HepG2 (cell line): Measurements from ENCODE around the gene SPPL3. TPM values are rescaled to one million over a fixed set of nuclear protein-coding genes. Genes with fewer than 3 reads are reported as not detected.

ENCODE experiments used
- ATAC-seq: fragments of 200-7000 bp; cut with Tn5 transposase; 3 replicates; pipeline ENCODE4 v1.9.1; 2020; ENCODE audit warnings: mild to moderate bottlenecking, moderate library complexity
- BruUV-seq: library from RNA; stranded (reverse); fragments of 400-500 nt; replicated peaks from 2 replicates; lab custom pipeline; 2021; lab: Mats Ljungman, UMichigan
- CTCF ChIA-PET: fragments of 300-600 bp; formaldehyde crosslinking; extraction: SDS; loops from one replicate; lab custom pipeline; 2021; ENCODE audit warnings: low total read pairs, inconsistent platforms, low intra/inter-chr PET ratio; lab: Yijun Ruan, JAX
- POLR2A ChIA-PET: fragments of 350-600 bp; sonication (Branson Sonifier 250); formaldehyde crosslinking; loops from one replicate; lab custom pipeline; 2020; ENCODE audit warnings: antibody characterized with exemption, inconsistent platforms; lab: Yijun Ruan, JAX
- DNase-seq: peaks from one replicate; pipeline ENCODE4 v3.0.0-alpha.2; 2015; ENCODE audit warnings: low spot score
- FAIRE-seq: peaks from 3 replicates; lab custom pipeline; 2011; peaks lifted over from hg19 to GRCh38; lab: Jason Lieb, UNC
- H2AFZ ChIP-seq: one replicate; pipeline ENCODE4 v1.6.1; 2011; ENCODE audit warnings: low read length, inconsistent platforms
- H3K27ac ChIP-seq: fragments of 300-600 bp; 3 replicates; pipeline ENCODE4 v1.8.0; 2011; ENCODE audit warnings: mixed run types, mild to moderate bottlenecking, mixed read lengths, low read length, inconsistent platforms; ENCODE audit not compliant: insufficient read depth; ENCODE audit errors: extremely low read length
- H3K27me3 ChIP-seq, 2 experiments: fragments of 200-600 bp in 1 of 2; 2 replicates in 1 of 2; 3 replicates in 1 of 2; pipeline versions ENCODE4 v1.6.0 to v1.8.0; 2011; ENCODE audit warnings: low read length in 2 of 2, mild to moderate bottlenecking in 2 of 2, moderate library complexity in 2 of 2, inconsistent platforms in 1 of 2; ENCODE audit not compliant: insufficient read depth in 2 of 2, control insufficient read depth in 1 of 2
- H3K36me3 ChIP-seq, 2 experiments: fragments of 200-600 bp in 1 of 2; replicated peaks in 1 of 2; 2 replicates in 1 of 2; 3 replicates in 1 of 2; pipeline versions ENCODE4 v1.5.1 to v1.8.0; 2011; ENCODE audit warnings: low read length in 2 of 2, inconsistent platforms in 1 of 2; ENCODE audit not compliant: insufficient read depth in 2 of 2, control insufficient read depth in 1 of 2
- H3K4me1 ChIP-seq: 2 replicates; pipeline ENCODE4 v1.5.1; 2012; ENCODE audit warnings: low read length, inconsistent platforms; ENCODE audit not compliant: insufficient read depth
- H3K4me2 ChIP-seq: 2 replicates; pipeline ENCODE4 v1.6.0; 2011; ENCODE audit warnings: low read depth, low read length, inconsistent platforms
- H3K4me3 ChIP-seq, 3 experiments: fragments of 200-600 bp in 1 of 3; sonication (generic), shearing (Covaris generic) in 1 of 3; replicated peaks in 1 of 3; 2 replicates each; pipeline ENCODE4 v1.5.1; 2011 to 2016; ENCODE audit warnings: low read length in 3 of 3, inconsistent platforms in 2 of 3, low read depth in 2 of 3, mild to moderate bottlenecking in 2 of 3, control low read depth in 1 of 3, mixed read lengths in 1 of 3; ENCODE audit not compliant: insufficient read depth in 1 of 3
- H3K79me2 ChIP-seq: one replicate; pipeline ENCODE4 v1.6.1; 2011; ENCODE audit warnings: low read length, inconsistent platforms; ENCODE audit not compliant: insufficient read depth
- H3K9ac ChIP-seq: 2 replicates; pipeline ENCODE4 v1.6.0; 2011; ENCODE audit warnings: mild to moderate bottlenecking, low read depth, low read length, inconsistent platforms; ENCODE audit not compliant: insufficient read depth
- H3K9me3 ChIP-seq: 2 replicates; pipeline ENCODE4 v1.5.1; 2012; ENCODE audit warnings: mild to moderate bottlenecking, low read length
- H4K20me1 ChIP-seq: 2 replicates; pipeline ENCODE4 v1.6.0; 2011; ENCODE audit warnings: inconsistent platforms, mild to moderate bottlenecking, low read length, moderate library complexity; ENCODE audit not compliant: insufficient read depth
- HHEX ChIP-seq: IDR thresholded peaks from 2 replicates; pipeline ENCODE4 v1.6.1; 2016; ENCODE audit warnings: control low read depth
- ZFP91 ChIP-seq: sonication (generic); formaldehyde crosslinking; IDR thresholded peaks from 2 replicates; pipeline ENCODE4 v1.9.0; 2022; ENCODE audit warnings: missing genetic modification reagents, mild to moderate bottlenecking, borderline replicate concordance
- ZNF24 ChIP-seq: fragments of 450-650 bp; IDR thresholded peaks from 2 replicates; pipeline ENCODE4 v1.6.1; 2017; ENCODE audit warnings: antibody characterized with exemption, mild to moderate bottlenecking
- ZNF558 ChIP-seq: sonication (generic); formaldehyde crosslinking; IDR thresholded peaks from 2 replicates; pipeline ENCODE4 v1.9.0; 2022; ENCODE audit warnings: mild to moderate bottlenecking, missing genetic modification reagents, borderline replicate concordance
- ZNF580 ChIP-seq: IDR thresholded peaks from 2 replicates; pipeline ENCODE4 v1.6.1; 2016; ENCODE audit warnings: low read depth, borderline replicate concordance
- WGBS: methylation state at CpG from one replicate; pipeline ENCODE4 v1.1.6; 2017; ENCODE audit warnings: low lambda C conversion rate; 5-methylcytosine and 5-hydroxymethylcytosine counted together
- in situ Hi-C: cut with HindIII; loops from 2 replicates; pipeline ENCODE4 v1.10.0; 2017; ENCODE audit warnings: low pct_unique_long_range_greater_than_20kb; ENCODE audit not compliant: extremely low pct_ligation_motif_present
- intact Hi-C: fragments of 100-400 bp; cut with micrococcal nuclease; formaldehyde crosslinking; loops from one replicate; pipeline ENCODE4 v1.10.0; 2022; ENCODE audit not compliant: unreplicated experiment
- polyA plus RNA-seq, 8 experiments: library from polyadenylated mRNA; depleted of rRNA in 3 of 8; stranded (reverse) in 7 of 8; unstranded in 1 of 8; fragments of >200 nt; fragmentation: Illumina TruSeq in 4 of 8; extraction: Trizol in 4 of 8; gene quantifications; 2 replicates each; pipeline versions ENCODE4 v1.2.1 to v1.2.3, GENCODE V29; 2011 to 2016; ENCODE audit warnings: low read depth in 4 of 8, missing spikeins in 1 of 8, mixed read lengths in 1 of 8; ENCODE audit not compliant: insufficient read depth in 1 of 8
- total RNA-seq, 5 experiments: library from RNA; depleted of rRNA; stranded (reverse); fragments of >200 nt; fragmentation: Illumina TruSeq; extraction: Trizol; gene quantifications; 2 replicates each; pipeline ENCODE4 v1.2.3, GENCODE V29; 2016; ENCODE audit warnings: low read depth in 1 of 5
- TF ChIP-seq, protein P1 (sequence below): sonication (generic); formaldehyde crosslinking; IDR thresholded peaks from 2 replicates; pipeline ENCODE4 v1.4.0; 2020; ENCODE audit warnings: missing genetic modification reagents, mild to moderate bottlenecking, borderline replicate concordance
- TF ChIP-seq, protein P2 (sequence below): sonication (generic); formaldehyde crosslinking; IDR thresholded peaks from 2 replicates; pipeline ENCODE4 v1.4.0; 2020; ENCODE audit warnings: missing genetic modification reagents

Gene SPPL3
- total and polyA plus RNA-seq, 2 of the 13 experiments (the other 11 are each of a cell fraction or from before 2014, with no cell fraction given): 8.9 to 9.1 TPM

- TF ChIP-seq ZNF24 (no peak), HHEX (CRISPR knock-in tag) (no peak)
- TF ChIP-seq, protein P1, sequence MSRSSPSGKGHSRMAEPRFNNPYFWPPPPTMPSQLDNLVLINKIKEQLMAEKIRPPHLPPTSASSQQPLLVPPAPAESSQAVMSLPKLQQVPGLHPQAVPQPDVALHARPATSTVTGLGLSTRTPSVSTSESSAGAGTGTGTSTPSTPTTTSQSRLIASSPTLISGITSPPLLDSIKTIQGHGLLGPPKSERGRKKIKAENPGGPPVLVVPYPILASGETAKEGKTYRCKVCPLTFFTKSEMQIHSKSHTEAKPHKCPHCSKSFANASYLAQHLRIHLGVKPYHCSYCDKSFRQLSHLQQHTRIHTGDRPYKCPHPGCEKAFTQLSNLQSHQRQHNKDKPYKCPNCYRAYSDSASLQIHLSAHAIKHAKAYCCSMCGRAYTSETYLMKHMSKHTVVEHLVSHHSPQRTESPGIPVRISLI (CRISPR knock-in tag): peak; percentile 71; the same call in 1 of the 2 replicates
These were observed 155.9 kb downstream of the SPPL3 start (continued) for GRCh38 chr12:120748242-120748641.

DNA sequence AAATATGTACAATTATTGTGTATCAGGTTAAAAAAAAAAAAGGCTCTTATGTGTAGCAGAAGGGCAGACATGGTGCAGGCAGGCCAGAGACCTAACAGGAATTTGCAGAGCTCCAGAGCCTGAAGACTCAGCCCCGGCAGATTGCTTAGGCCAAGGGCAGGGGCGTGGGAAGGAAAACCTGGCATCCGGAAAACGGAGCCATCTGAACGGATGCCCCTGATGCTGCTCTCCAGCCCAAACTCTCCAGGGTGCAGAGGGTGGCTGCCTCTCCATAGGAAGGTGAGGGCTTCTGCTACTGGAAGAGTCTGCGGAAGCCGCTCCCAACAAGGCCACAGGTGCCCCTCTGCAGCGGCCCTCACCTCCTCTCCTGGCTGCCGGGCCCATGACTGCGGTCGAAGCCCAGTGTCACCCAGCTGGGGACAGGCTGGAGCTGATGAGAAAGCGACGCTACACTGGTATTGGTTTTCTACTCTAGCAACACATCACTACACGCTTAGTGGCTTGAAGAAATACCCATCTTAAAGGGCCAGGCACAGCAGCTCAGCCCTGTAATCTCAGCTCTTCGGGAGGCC is 159.2 kb downstream of the SPPL3 start:
- intact Hi-C loops: no loop called here
- no TSS peak for BruUV-seq
- ATAC-seq: no peak
- no peaks in the 10 kb centered on the region for H4K20me1 ChIP-seq
- H3K27me3 ChIP-seq: no peaks in the 10 kb centered on the region
- no peaks in the 10 kb centered on the region for H3K36me3 ChIP-seq
- CTCF ChIA-PET: no interaction called here
- no peak overlapping the region for H2AFZ ChIP-seq
- H3K4me1 ChIP-seq: peaks cover 32% of the 10 kb centered on the region
- no peak for DNase-seq
- WGBS: 70% methylated on average over 9 of the region's 15 CpGs
- no peak for FAIRE-seq
- no peak overlapping the region for H3K27ac ChIP-seq
- no peak overlapping the region for H3K4me3 ChIP-seq
- no peak overlapping the region for H3K4me2 ChIP-seq
- no peaks in the 10 kb centered on the region for H3K79me2 ChIP-seq
- TF ChIP-seq ZFP91 (CRISPR knock-in tag) (peak; percentile 40; the same call in 1 of the 2 replicates), ZNF580 (CRISPR knock-in tag) (no peak), ZNF558 (CRISPR knock-in tag) (no peak)
- TF ChIP-seq, protein P2, sequence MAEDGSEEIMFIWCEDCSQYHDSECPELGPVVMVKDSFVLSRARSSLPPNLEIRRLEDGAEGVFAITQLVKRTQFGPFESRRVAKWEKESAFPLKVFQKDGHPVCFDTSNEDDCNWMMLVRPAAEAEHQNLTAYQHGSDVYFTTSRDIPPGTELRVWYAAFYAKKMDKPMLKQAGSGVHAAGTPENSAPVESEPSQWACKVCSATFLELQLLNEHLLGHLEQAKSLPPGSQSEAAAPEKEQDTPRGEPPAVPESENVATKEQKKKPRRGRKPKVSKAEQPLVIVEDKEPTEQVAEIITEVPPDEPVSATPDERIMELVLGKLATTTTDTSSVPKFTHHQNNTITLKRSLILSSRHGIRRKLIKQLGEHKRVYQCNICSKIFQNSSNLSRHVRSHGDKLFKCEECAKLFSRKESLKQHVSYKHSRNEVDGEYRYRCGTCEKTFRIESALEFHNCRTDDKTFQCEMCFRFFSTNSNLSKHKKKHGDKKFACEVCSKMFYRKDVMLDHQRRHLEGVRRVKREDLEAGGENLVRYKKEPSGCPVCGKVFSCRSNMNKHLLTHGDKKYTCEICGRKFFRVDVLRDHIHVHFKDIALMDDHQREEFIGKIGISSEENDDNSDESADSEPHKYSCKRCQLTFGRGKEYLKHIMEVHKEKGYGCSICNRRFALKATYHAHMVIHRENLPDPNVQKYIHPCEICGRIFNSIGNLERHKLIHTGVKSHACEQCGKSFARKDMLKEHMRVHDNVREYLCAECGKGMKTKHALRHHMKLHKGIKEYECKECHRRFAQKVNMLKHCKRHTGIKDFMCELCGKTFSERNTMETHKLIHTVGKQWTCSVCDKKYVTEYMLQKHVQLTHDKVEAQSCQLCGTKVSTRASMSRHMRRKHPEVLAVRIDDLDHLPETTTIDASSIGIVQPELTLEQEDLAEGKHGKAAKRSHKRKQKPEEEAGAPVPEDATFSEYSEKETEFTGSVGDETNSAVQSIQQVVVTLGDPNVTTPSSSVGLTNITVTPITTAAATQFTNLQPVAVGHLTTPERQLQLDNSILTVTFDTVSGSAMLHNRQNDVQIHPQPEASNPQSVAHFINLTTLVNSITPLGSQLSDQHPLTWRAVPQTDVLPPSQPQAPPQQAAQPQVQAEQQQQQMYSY: peak; percentile 86
- TF ChIP-seq, all 625 proteins: peak for 2
- in situ Hi-C loops: no loop called here
- no peaks in the 10 kb centered on the region for H3K9me3 ChIP-seq
- no peak overlapping the region for H3K9ac ChIP-seq
- POLR2A ChIA-PET: no interaction called here
